Neuronal stem cell (in vitro differentiated cells): Measurements from ENCODE around the gene ATP8A2.

Experiments
- DNase-seq: peaks from one replicate; pipeline ENCODE4 v3.0.0-alpha.2; 2013; ENCODE audit warnings: low spot score
- H2AFZ ChIP-seq: one replicate; pipeline ENCODE4 v1.6.1; 2013; ENCODE audit warnings: mild to moderate bottlenecking, low read length, inconsistent platforms
- H2AK5ac ChIP-seq: 2 replicates; pipeline ENCODE4 v1.6.1; 2013; ENCODE audit warnings: low read depth, mild to moderate bottlenecking, inconsistent platforms, low read length, moderate library complexity, mixed read lengths
- H2BK120ac ChIP-seq: 2 replicates; pipeline ENCODE4 v1.6.1; 2013; ENCODE audit warnings: low read depth, mild to moderate bottlenecking, inconsistent platforms, low read length, moderate library complexity, mixed read lengths
- H2BK12ac ChIP-seq: one replicate; pipeline ENCODE4 v1.6.1; 2013; ENCODE audit warnings: low read length, inconsistent platforms
- H2BK15ac ChIP-seq: 2 replicates; pipeline ENCODE4 v1.6.1; 2013; ENCODE audit warnings: mild to moderate bottlenecking, low read length, inconsistent platforms, mixed read lengths
- H2BK5ac ChIP-seq: one replicate; pipeline ENCODE4 v1.6.1; 2013; ENCODE audit warnings: inconsistent platforms, mild to moderate bottlenecking, low read length, moderate library complexity
- H3K14ac ChIP-seq: one replicate; pipeline ENCODE4 v1.6.1; 2013; ENCODE audit warnings: low read length, inconsistent platforms
- H3K18ac ChIP-seq: 2 replicates; pipeline ENCODE4 v1.6.1; 2013; ENCODE audit warnings: low read length, inconsistent platforms
- H3K23ac ChIP-seq: 2 replicates; pipeline ENCODE4 v1.6.1; 2013; ENCODE audit warnings: low read depth, mild to moderate bottlenecking, mixed read lengths, low read length, inconsistent platforms; ENCODE audit not compliant: poor library complexity
- H3K27ac ChIP-seq: replicated peaks from 3 replicates; pipeline ENCODE4 v1.5.1; 2013; ENCODE audit warnings: low read length, inconsistent platforms
- H3K27me3 ChIP-seq, 3 experiments: 2 replicates each; pipeline ENCODE4 v1.6.1; 2013; ENCODE audit warnings: low read length in 3 of 3, mild to moderate bottlenecking in 2 of 3, inconsistent platforms in 1 of 3, low read depth in 1 of 3, mixed read lengths in 1 of 3, moderate library complexity in 1 of 3; ENCODE audit not compliant: control insufficient read depth in 3 of 3, insufficient read depth in 3 of 3
- H3K36me3 ChIP-seq, 2 donors: replicated peaks in 1 of 2; 2 replicates each; pipeline ENCODE4 v1.6.1; 2013; ENCODE audit warnings: low read length in 2 of 2; ENCODE audit not compliant: control insufficient read depth in 2 of 2, insufficient read depth in 2 of 2
- H3K4ac ChIP-seq: 2 replicates; pipeline ENCODE4 v1.6.1; 2013; ENCODE audit warnings: inconsistent platforms, mild to moderate bottlenecking, low read length, moderate library complexity
- H3K4me1 ChIP-seq, 2 donors: 1 replicate in 1 of 2; 2 replicates in 1 of 2; pipeline ENCODE4 v1.6.1; 2013; ENCODE audit warnings: low read length in 2 of 2, low read depth in 1 of 2; ENCODE audit not compliant: control insufficient read depth in 2 of 2, insufficient read depth in 1 of 2
- H3K4me2 ChIP-seq: one replicate; pipeline ENCODE4 v1.6.1; 2013; ENCODE audit warnings: mild to moderate bottlenecking, low read length, inconsistent platforms; ENCODE audit not compliant: insufficient read depth, poor library complexity, severe bottlenecking
- H3K4me3 ChIP-seq, 2 donors: 2 replicates each; pipeline ENCODE4 v1.5.1; 2013; ENCODE audit warnings: low read length in 2 of 2, mild to moderate bottlenecking in 2 of 2, inconsistent platforms in 1 of 2, moderate library complexity in 1 of 2
- H3K79me1 ChIP-seq: one replicate; pipeline ENCODE4 v1.6.1; 2013; ENCODE audit warnings: low read depth, mild to moderate bottlenecking, inconsistent platforms, low read length, moderate library complexity
- H3K9ac ChIP-seq: one replicate; pipeline ENCODE4 v1.6.1; 2013; ENCODE audit warnings: mild to moderate bottlenecking, low read depth, low read length, inconsistent platforms; ENCODE audit not compliant: poor library complexity
- H3K9me3 ChIP-seq, 2 donors: replicated peaks in 1 of 2; 2 replicates each; pipeline versions ENCODE3 to v1.6.1; 2013; ENCODE audit warnings: low read length in 2 of 2, mild to moderate bottlenecking in 2 of 2, inconsistent platforms in 1 of 2, low read depth in 1 of 2, mixed read lengths in 1 of 2, moderate library complexity in 1 of 2; ENCODE audit not compliant: control insufficient read depth in 2 of 2, insufficient read depth in 1 of 2
- H4K8ac ChIP-seq: one replicate; pipeline ENCODE4 v1.6.1; 2013; ENCODE audit warnings: low read depth, mild to moderate bottlenecking, inconsistent platforms, low read length, moderate library complexity
- H4K91ac ChIP-seq: one replicate; pipeline ENCODE4 v1.6.1; 2013; ENCODE audit warnings: low read length, low read depth, mild to moderate bottlenecking, inconsistent platforms; ENCODE audit not compliant: poor library complexity
- WGBS, 2 donors: extraction: QIAGEN DNeasy Blood & Tissue Kit; methylation state at CpG; one replicate each; pipeline ENCODE4 v1.1.7; 2013; ENCODE audit warnings: missing lambda C conversion rate in 2 of 2, mixed read lengths in 1 of 2; ENCODE audit not compliant: insufficient read length in 2 of 2, insufficient replicate concordance in 1 of 2; ENCODE audit errors: extremely low coverage in 2 of 2; 5-methylcytosine and 5-hydroxymethylcytosine counted together

The ATP8A2 gene

DNA sequence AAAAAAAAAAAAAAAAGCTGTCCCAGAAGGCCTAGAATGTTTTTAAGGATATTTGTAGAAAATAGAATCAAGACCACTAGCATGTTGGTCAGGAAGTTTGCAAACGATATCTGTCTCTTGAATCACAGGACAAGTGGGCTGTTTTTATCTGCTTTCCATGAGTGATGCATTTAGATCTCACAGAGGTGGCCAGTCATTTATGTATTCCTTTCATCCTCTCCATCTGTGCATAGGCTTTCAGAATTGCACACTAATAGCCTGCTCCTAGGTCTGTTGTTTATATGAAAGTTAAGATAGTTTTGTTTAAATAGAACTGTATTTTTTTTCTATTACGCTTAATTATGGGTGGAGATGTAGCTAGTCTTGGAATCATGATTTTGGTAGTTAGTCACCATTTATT is 390.5 kb downstream of the ATP8A2 start:
- no peak for DNase-seq
- Histone ChIP-seq H2AK5ac (no peak overlapping the region), H3K14ac (no peak overlapping the region), H3K23ac (no peak overlapping the region), H2BK5ac (no peak overlapping the region), H4K8ac (no peak overlapping the region), H3K4me1 (peaks cover 0 to 2% of the 10 kb centered on the region in 2 donors), H3K36me3 (no peaks in the 10 kb centered on the region), H3K18ac (no peak overlapping the region), H3K9me3 (no peaks in the 10 kb centered on the region), H3K27me3 (no peaks in the 10 kb centered on the region), H3K9ac (no peak overlapping the region), H3K4me2 (no peak overlapping the region), H2BK12ac (no peak overlapping the region), H3K27ac (no peak overlapping the region), H2BK15ac (no peak overlapping the region), H3K79me1 (no peaks in the 10 kb centered on the region), H2AFZ (no peak overlapping the region), H4K91ac (no peak overlapping the region), H3K4ac (no peak overlapping the region), H2BK120ac (no peak overlapping the region), H3K4me3 (no peak overlapping the region)
- no CpG with 5 or more reads among the region's 2 CpGs for WGBS, 2 donors

- H3K9ac ChIP-seq, result no peak overlapping the region
- no peak overlapping the region for H3K18ac ChIP-seq
- H2BK15ac ChIP-seq, result no peak overlapping the region
- DNase-seq, result no peak
- no peak overlapping the region for H2AK5ac ChIP-seq
- no peak overlapping the region for H3K4me2 ChIP-seq
- no peak overlapping the region for H2BK5ac ChIP-seq
- no peaks in the 10 kb centered on the region for H3K27me3 ChIP-seq
- H2BK120ac ChIP-seq, result no peak overlapping the region
- no peaks in the 10 kb centered on the region for H3K4me1 ChIP-seq
- no peaks in the 10 kb centered on the region for H3K9me3 ChIP-seq
- H2BK12ac ChIP-seq, result no peak overlapping the region
- no CpG with 5 or more reads among the region's 8 CpGs for WGBS, 2 donors
- H3K23ac ChIP-seq, result no peak overlapping the region
- H3K4me3 ChIP-seq, result no peak overlapping the region
- H4K8ac ChIP-seq, result no peak overlapping the region
- no peak overlapping the region for H3K4ac ChIP-seq
- H4K91ac ChIP-seq, result no peak overlapping the region
- no peak overlapping the region for H2AFZ ChIP-seq
- no peaks in the 10 kb centered on the region for H3K79me1 ChIP-seq
- no peaks in the 10 kb centered on the region for H3K36me3 ChIP-seq
- H3K14ac ChIP-seq, result no peak overlapping the region
- H3K27ac ChIP-seq, result no peak overlapping the region
These were observed 391.1 kb downstream of the ATP8A2 start for GRCh38 chr13:25762795-25763377.

- Histone ChIP-seq H3K27ac (no peak overlapping the region), H3K23ac (no peak overlapping the region), H3K14ac (no peak overlapping the region), H4K91ac (no peak overlapping the region), H3K4ac (no peak overlapping the region), H3K9me3 (no peaks in the 10 kb centered on the region), H2BK12ac (no peak overlapping the region), H2AK5ac (no peak overlapping the region), H2AFZ (no peak overlapping the region), H3K18ac (no peak overlapping the region), H4K8ac (no peak overlapping the region), H2BK120ac (no peak overlapping the region), H3K9ac (no peak overlapping the region), H3K27me3 (no peaks in the 10 kb centered on the region), H3K4me3 (no peak overlapping the region), H3K4me1 (no peaks in the 10 kb centered on the region), H3K79me1 (no peaks in the 10 kb centered on the region), H3K36me3 (no peaks in the 10 kb centered on the region), H3K4me2 (no peak overlapping the region), H2BK5ac (no peak overlapping the region), H2BK15ac (no peak overlapping the region)
- no peak for DNase-seq
- no CpG with 5 or more reads among the region's 4 CpGs for WGBS, 2 donors
These were observed 392.6 kb downstream of the ATP8A2 start for GRCh38 chr13:25764378-25764777.

DNA sequence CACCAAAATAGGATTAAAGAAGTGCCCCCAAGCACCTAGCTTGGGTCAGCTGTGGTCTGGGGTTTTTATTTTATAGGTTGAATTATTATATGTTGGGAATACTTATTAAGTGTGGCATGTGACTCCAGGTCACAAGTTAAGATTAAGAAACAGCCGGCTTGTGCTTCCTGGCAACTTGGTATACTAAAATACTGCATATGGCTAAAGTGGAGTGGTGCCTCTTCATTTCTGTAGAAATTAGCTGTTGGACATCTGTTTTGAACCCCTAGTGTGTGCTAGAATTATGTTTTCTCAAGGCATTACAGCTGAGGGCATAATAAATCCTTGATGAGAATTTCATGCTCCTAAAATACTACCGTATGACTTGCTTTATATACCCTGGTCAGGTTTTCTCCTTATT is 393.5 kb downstream of the ATP8A2 start:
- Histone ChIP-seq H3K36me3 (no peaks in the 10 kb centered on the region), H3K4ac (no peak overlapping the region), H3K4me2 (no peak overlapping the region), H3K27ac (no peak overlapping the region), H3K9ac (no peak overlapping the region), H2BK120ac (no peak overlapping the region), H3K14ac (no peak overlapping the region), H3K18ac (no peak overlapping the region), H4K91ac (no peak overlapping the region), H2BK12ac (no peak overlapping the region), H2AK5ac (no peak overlapping the region), H3K9me3 (no peaks in the 10 kb centered on the region), H2BK15ac (no peak overlapping the region), H2AFZ (no peak overlapping the region), H3K4me1 (no peaks in the 10 kb centered on the region), H3K27me3 (no peaks in the 10 kb centered on the region), H3K23ac (no peak overlapping the region), H3K4me3 (no peak overlapping the region), H4K8ac (no peak overlapping the region), H3K79me1 (no peaks in the 10 kb centered on the region), H2BK5ac (no peak overlapping the region)
- no peak for DNase-seq
- WGBS, 2 donors, result no CpG with 5 or more reads among the region's 2 CpGs
